Panc1 (cell line): ENCODE data around the gene RUFY1.

Experiments used
- CTCF ChIP-seq: fragments of 450-650 bp; IDR thresholded peaks from 2 replicates; pipeline ENCODE4 v1.5.1; 2017; ENCODE audit warnings: mild to moderate bottlenecking
- REST ChIP-seq, 2 experiments: IDR thresholded peaks; 2 replicates each; pipeline ENCODE4 v1.6.1; 2011 to 2012; ENCODE audit warnings: low read depth in 2 of 2, control low read depth in 1 of 2, low read length in 1 of 2, mild to moderate bottlenecking in 1 of 2, moderate library complexity in 1 of 2; ENCODE audit not compliant: insufficient read depth in 1 of 2
- SIN3A ChIP-seq: IDR thresholded peaks from 2 replicates; pipeline ENCODE4 v1.6.1; 2012; ENCODE audit warnings: low read depth, mild to moderate bottlenecking, low read length, moderate library complexity, borderline replicate concordance; ENCODE audit not compliant: insufficient read depth

GRCh38 chr5:179536676-179537075, 13.7 kb upstream of the RUFY1 start:
- TF ChIP-seq CTCF: no peak
- TF ChIP-seq REST (IDR thresholded peaks at IDR 0.05; ENCODE audit: insufficient read depth in 1 of 2, low read depth in 2 of 2, low read length in 1 of 2): no peak
- TF ChIP-seq SIN3A: no peak
